HEK293 (cell line): ENCODE data around the gene NR1H2.

Experiments used
- HOXA7 ChIP-seq: sonication (generic); formaldehyde crosslinking; IDR thresholded peaks from 2 replicates; pipeline ENCODE4 v1.8.1; 2022; ENCODE audit warnings: missing genetic modification reagents, borderline replicate concordance
- HOXC10 ChIP-seq: sonication (generic); formaldehyde crosslinking; IDR thresholded peaks from 2 replicates; pipeline ENCODE4 v1.8.1; 2023; ENCODE audit warnings: mild to moderate bottlenecking, missing genetic modification reagents
- KLF10 ChIP-seq: fragments of 450-650 bp; IDR thresholded peaks from 2 replicates; pipeline ENCODE4 v1.5.1; 2018; ENCODE audit warnings: missing biosample characterization, mild to moderate bottlenecking, missing genetic modification characterization
- ZNF155 ChIP-seq: fragments of 450-650 bp; formaldehyde crosslinking; IDR thresholded peaks from 2 replicates; pipeline ENCODE4 v1.5.1; 2016; ENCODE audit warnings: missing biosample characterization, missing genetic modification characterization
- ZNF19 ChIP-seq: fragments of 450-650 bp; formaldehyde crosslinking; IDR thresholded peaks from 2 replicates; pipeline ENCODE4; 2016; ENCODE audit warnings: missing biosample characterization, missing genetic modification characterization, low read depth
- ZNF23 ChIP-seq: fragments of 450-650 bp; formaldehyde crosslinking; IDR thresholded peaks from 2 replicates; pipeline ENCODE4 v1.5.1; 2016; ENCODE audit warnings: missing biosample characterization, missing genetic modification characterization, borderline replicate concordance
- ZNF747 ChIP-seq: fragments of 450-650 bp; formaldehyde crosslinking; IDR thresholded peaks from 2 replicates; pipeline ENCODE4 v1.5.1; 2016; ENCODE audit warnings: missing biosample characterization, missing genetic modification characterization
- TF ChIP-seq, protein P1 (sequence below): fragments of 450-650 bp; formaldehyde crosslinking; IDR thresholded peaks from 2 replicates; pipeline ENCODE4 v1.5.1; 2016; ENCODE audit warnings: missing biosample characterization, missing genetic modification characterization, low read depth
- TF ChIP-seq, protein P2 (sequence below): fragments of 450-650 bp; formaldehyde crosslinking; IDR thresholded peaks from 2 replicates; pipeline ENCODE4 v1.5.1; 2016; ENCODE audit warnings: missing biosample characterization, missing genetic modification characterization, borderline replicate concordance
- TF ChIP-seq, protein P3 (sequence below): fragments of 450-650 bp; formaldehyde crosslinking; IDR thresholded peaks from 2 replicates; pipeline ENCODE4 v1.5.1; 2016; ENCODE audit warnings: missing biosample characterization, missing genetic modification characterization
- TF ChIP-seq, protein P4 (sequence below): fragments of 450-650 bp; IDR thresholded peaks from 2 replicates; pipeline ENCODE4 v1.5.1; 2018; ENCODE audit warnings: missing biosample characterization, missing genetic modification characterization
- TF ChIP-seq, protein P5 (sequence below): fragments of 450-650 bp; formaldehyde crosslinking; IDR thresholded peaks from 2 replicates; pipeline ENCODE4 v1.5.1; 2016; ENCODE audit warnings: missing biosample characterization, missing genetic modification characterization

DNA sequence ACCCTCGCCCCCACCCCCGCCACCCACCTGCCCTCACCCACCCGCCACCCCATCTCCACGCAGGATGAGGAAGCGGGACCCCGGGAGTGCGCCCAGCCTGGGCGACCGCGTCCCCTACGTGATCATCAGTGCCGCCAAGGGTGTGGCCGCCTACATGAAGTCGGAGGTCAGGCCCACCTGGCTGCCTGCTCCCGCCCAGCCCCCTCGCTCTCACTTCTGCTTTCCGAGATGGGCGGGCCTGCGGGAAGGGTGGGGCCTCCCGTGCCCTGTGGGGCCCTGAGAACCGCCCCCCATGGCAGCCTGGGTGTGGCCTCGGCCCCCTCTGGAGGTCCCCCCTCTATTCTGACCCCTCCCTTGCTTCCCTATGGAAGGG is 39.4 kb downstream of the NR1H2 start:
- TF ChIP-seq HOXA7 (CRISPR knock-in tag): no peak
- TF ChIP-seq, protein P1, sequence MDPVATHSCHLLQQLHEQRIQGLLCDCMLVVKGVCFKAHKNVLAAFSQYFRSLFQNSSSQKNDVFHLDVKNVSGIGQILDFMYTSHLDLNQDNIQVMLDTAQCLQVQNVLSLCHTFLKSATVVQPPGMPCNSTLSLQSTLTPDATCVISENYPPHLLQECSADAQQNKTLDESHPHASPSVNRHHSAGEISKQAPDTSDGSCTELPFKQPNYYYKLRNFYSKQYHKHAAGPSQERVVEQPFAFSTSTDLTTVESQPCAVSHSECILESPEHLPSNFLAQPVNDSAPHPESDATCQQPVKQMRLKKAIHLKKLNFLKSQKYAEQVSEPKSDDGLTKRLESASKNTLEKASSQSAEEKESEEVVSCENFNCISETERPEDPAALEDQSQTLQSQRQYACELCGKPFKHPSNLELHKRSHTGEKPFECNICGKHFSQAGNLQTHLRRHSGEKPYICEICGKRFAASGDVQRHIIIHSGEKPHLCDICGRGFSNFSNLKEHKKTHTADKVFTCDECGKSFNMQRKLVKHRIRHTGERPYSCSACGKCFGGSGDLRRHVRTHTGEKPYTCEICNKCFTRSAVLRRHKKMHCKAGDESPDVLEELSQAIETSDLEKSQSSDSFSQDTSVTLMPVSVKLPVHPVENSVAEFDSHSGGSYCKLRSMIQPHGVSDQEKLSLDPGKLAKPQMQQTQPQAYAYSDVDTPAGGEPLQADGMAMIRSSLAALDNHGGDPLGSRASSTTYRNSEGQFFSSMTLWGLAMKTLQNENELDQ (tag by site-specific recombination): no peak
- TF ChIP-seq KLF10 (tag by site-specific recombination): no peak
- TF ChIP-seq, protein P2, sequence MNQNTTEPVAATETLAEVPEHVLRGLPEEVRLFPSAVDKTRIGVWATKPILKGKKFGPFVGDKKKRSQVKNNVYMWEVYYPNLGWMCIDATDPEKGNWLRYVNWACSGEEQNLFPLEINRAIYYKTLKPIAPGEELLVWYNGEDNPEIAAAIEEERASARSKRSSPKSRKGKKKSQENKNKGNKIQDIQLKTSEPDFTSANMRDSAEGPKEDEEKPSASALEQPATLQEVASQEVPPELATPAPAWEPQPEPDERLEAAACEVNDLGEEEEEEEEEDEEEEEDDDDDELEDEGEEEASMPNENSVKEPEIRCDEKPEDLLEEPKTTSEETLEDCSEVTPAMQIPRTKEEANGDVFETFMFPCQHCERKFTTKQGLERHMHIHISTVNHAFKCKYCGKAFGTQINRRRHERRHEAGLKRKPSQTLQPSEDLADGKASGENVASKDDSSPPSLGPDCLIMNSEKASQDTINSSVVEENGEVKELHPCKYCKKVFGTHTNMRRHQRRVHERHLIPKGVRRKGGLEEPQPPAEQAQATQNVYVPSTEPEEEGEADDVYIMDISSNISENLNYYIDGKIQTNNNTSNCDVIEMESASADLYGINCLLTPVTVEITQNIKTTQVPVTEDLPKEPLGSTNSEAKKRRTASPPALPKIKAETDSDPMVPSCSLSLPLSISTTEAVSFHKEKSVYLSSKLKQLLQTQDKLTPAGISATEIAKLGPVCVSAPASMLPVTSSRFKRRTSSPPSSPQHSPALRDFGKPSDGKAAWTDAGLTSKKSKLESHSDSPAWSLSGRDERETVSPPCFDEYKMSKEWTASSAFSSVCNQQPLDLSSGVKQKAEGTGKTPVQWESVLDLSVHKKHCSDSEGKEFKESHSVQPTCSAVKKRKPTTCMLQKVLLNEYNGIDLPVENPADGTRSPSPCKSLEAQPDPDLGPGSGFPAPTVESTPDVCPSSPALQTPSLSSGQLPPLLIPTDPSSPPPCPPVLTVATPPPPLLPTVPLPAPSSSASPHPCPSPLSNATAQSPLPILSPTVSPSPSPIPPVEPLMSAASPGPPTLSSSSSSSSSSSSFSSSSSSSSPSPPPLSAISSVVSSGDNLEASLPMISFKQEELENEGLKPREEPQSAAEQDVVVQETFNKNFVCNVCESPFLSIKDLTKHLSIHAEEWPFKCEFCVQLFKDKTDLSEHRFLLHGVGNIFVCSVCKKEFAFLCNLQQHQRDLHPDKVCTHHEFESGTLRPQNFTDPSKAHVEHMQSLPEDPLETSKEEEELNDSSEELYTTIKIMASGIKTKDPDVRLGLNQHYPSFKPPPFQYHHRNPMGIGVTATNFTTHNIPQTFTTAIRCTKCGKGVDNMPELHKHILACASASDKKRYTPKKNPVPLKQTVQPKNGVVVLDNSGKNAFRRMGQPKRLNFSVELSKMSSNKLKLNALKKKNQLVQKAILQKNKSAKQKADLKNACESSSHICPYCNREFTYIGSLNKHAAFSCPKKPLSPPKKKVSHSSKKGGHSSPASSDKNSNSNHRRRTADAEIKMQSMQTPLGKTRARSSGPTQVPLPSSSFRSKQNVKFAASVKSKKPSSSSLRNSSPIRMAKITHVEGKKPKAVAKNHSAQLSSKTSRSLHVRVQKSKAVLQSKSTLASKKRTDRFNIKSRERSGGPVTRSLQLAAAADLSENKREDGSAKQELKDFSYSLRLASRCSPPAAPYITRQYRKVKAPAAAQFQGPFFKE (tag by site-specific recombination): no peak
- no peak for TF ChIP-seq ZNF155 (tag by site-specific recombination)
- TF ChIP-seq, protein P3, sequence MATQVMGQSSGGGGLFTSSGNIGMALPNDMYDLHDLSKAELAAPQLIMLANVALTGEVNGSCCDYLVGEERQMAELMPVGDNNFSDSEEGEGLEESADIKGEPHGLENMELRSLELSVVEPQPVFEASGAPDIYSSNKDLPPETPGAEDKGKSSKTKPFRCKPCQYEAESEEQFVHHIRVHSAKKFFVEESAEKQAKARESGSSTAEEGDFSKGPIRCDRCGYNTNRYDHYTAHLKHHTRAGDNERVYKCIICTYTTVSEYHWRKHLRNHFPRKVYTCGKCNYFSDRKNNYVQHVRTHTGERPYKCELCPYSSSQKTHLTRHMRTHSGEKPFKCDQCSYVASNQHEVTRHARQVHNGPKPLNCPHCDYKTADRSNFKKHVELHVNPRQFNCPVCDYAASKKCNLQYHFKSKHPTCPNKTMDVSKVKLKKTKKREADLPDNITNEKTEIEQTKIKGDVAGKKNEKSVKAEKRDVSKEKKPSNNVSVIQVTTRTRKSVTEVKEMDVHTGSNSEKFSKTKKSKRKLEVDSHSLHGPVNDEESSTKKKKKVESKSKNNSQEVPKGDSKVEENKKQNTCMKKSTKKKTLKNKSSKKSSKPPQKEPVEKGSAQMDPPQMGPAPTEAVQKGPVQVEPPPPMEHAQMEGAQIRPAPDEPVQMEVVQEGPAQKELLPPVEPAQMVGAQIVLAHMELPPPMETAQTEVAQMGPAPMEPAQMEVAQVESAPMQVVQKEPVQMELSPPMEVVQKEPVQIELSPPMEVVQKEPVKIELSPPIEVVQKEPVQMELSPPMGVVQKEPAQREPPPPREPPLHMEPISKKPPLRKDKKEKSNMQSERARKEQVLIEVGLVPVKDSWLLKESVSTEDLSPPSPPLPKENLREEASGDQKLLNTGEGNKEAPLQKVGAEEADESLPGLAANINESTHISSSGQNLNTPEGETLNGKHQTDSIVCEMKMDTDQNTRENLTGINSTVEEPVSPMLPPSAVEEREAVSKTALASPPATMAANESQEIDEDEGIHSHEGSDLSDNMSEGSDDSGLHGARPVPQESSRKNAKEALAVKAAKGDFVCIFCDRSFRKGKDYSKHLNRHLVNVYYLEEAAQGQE: no peak
- TF ChIP-seq ZNF23 (tag by site-specific recombination): no peak
- TF ChIP-seq, protein P4, sequence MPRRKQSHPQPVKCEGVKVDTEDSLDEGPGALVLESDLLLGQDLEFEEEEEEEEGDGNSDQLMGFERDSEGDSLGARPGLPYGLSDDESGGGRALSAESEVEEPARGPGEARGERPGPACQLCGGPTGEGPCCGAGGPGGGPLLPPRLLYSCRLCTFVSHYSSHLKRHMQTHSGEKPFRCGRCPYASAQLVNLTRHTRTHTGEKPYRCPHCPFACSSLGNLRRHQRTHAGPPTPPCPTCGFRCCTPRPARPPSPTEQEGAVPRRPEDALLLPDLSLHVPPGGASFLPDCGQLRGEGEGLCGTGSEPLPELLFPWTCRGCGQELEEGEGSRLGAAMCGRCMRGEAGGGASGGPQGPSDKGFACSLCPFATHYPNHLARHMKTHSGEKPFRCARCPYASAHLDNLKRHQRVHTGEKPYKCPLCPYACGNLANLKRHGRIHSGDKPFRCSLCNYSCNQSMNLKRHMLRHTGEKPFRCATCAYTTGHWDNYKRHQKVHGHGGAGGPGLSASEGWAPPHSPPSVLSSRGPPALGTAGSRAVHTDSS (tag by site-specific recombination): no peak
- TF ChIP-seq ZNF747 (tag by site-specific recombination): no peak
- TF ChIP-seq, protein P5, sequence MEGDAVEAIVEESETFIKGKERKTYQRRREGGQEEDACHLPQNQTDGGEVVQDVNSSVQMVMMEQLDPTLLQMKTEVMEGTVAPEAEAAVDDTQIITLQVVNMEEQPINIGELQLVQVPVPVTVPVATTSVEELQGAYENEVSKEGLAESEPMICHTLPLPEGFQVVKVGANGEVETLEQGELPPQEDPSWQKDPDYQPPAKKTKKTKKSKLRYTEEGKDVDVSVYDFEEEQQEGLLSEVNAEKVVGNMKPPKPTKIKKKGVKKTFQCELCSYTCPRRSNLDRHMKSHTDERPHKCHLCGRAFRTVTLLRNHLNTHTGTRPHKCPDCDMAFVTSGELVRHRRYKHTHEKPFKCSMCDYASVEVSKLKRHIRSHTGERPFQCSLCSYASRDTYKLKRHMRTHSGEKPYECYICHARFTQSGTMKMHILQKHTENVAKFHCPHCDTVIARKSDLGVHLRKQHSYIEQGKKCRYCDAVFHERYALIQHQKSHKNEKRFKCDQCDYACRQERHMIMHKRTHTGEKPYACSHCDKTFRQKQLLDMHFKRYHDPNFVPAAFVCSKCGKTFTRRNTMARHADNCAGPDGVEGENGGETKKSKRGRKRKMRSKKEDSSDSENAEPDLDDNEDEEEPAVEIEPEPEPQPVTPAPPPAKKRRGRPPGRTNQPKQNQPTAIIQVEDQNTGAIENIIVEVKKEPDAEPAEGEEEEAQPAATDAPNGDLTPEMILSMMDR (tag by site-specific recombination): no peak
- TF ChIP-seq ZNF19 (tag by site-specific recombination): no peak
- TF ChIP-seq HOXC10 (CRISPR knock-in tag): no peak
